Progenitor cell of endocrine pancreas (in vitro differentiated cells): ENCODE results near the gene RNF182. TPM values are rescaled to one million over a fixed set of nuclear protein-coding genes. Genes with fewer than 3 reads are reported as not detected.
A peak's percentile ranks its signal among the peaks of the same experiment; 100 is the strongest.

Experiments
- DNase-seq: peaks from one replicate; pipeline ENCODE4 v3.0.0; 2021; ENCODE audit warnings: low spot score; ENCODE audit not compliant: unreplicated experiment
- H3K27ac Mint-ChIP-seq: 2 replicates; pipeline ENCODE4 v1.8.0; 2021; ENCODE audit warnings: mild to moderate bottlenecking, moderate library complexity, mixed read lengths
- H3K27me3 Mint-ChIP-seq: 2 replicates; pipeline ENCODE4 v1.8.0; 2021; ENCODE audit warnings: mixed read lengths
- H3K36me3 Mint-ChIP-seq: 2 replicates; pipeline ENCODE4 v1.8.0; 2022; ENCODE audit warnings: mixed read lengths; ENCODE audit not compliant: insufficient read depth
- H3K4me1 Mint-ChIP-seq: 2 replicates; pipeline ENCODE4 v1.8.0; 2021; ENCODE audit warnings: low read depth, mixed read lengths
- H3K4me3 Mint-ChIP-seq: 2 replicates; pipeline ENCODE4 v1.8.0; 2021; ENCODE audit warnings: low read depth, mild to moderate bottlenecking, moderate library complexity, mixed read lengths
- H3K9me3 Mint-ChIP-seq: 2 replicates; pipeline ENCODE4 v1.8.0; 2021; ENCODE audit warnings: low read depth, mixed read lengths
- total RNA-seq: library from RNA; stranded (reverse); gene quantifications from 2 replicates; pipeline ENCODE4 v1.2.1, GENCODE V29; 2021
- TF ChIP-seq, protein P1 (sequence below): fragments of 200-600 bp; sonication (generic); IDR thresholded peaks from one replicate; pipeline ENCODE4 v1.5.0; 2021; ENCODE audit warnings: antibody characterized with exemption, mild to moderate bottlenecking; ENCODE audit not compliant: unreplicated experiment

Gene RNF182
- total RNA-seq, 1 donor from 2014 or later, result 1.9 TPM

DNA sequence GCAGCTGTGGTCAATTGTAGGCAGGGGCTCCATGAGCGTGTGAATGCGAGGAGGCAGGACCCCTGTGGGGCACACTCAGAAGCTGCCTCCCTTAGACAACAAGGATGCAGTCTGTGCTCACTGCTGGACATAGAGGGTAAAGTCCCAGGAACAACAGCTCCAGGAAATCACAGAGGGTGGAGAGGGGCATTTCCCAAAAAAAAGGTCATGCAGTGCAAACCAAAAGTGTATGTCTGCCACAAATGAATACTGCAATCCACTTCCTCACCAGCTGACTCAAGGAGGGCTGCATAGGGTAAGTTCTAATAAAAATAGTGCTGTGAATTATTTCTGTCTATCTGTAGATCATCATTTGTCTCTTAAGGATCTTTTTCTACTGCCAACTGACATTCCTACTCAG is 95.8 kb downstream of the RNF182 start:
- Mint-ChIP-seq H3K27ac (no peak overlapping the region), H3K9me3 (peaks cover 11% of the 10 kb centered on the region), H3K27me3 (peaks cover 40% of the 10 kb centered on the region), H3K4me1 (peaks cover 3% of the 10 kb centered on the region), H3K36me3 (no peaks in the 10 kb centered on the region), H3K4me3 (no peak overlapping the region)
- TF ChIP-seq, protein P1, sequence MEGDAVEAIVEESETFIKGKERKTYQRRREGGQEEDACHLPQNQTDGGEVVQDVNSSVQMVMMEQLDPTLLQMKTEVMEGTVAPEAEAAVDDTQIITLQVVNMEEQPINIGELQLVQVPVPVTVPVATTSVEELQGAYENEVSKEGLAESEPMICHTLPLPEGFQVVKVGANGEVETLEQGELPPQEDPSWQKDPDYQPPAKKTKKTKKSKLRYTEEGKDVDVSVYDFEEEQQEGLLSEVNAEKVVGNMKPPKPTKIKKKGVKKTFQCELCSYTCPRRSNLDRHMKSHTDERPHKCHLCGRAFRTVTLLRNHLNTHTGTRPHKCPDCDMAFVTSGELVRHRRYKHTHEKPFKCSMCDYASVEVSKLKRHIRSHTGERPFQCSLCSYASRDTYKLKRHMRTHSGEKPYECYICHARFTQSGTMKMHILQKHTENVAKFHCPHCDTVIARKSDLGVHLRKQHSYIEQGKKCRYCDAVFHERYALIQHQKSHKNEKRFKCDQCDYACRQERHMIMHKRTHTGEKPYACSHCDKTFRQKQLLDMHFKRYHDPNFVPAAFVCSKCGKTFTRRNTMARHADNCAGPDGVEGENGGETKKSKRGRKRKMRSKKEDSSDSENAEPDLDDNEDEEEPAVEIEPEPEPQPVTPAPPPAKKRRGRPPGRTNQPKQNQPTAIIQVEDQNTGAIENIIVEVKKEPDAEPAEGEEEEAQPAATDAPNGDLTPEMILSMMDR, result no peak
- no peak for DNase-seq

DNA sequence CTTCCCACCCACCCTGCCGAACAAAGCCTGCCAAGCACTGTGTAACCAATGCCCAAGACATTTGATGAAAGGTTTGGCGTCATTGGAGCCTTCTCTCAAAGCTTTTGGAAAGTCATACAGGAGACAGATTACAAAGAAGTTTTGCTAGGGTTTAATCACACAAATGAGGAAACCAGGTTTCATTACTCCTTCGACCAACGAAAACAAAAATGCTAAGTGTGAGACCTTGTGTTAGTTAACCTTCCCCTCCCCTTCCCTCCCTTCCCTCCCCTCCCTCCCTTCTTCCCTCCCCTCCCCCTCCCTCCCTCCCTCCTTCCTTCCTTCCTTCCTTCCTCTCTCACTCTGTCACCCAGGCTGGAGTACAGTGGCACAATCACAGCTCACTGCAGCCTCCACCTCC is 96.7 kb downstream of the RNF182 start:
- no peak for DNase-seq

DNA sequence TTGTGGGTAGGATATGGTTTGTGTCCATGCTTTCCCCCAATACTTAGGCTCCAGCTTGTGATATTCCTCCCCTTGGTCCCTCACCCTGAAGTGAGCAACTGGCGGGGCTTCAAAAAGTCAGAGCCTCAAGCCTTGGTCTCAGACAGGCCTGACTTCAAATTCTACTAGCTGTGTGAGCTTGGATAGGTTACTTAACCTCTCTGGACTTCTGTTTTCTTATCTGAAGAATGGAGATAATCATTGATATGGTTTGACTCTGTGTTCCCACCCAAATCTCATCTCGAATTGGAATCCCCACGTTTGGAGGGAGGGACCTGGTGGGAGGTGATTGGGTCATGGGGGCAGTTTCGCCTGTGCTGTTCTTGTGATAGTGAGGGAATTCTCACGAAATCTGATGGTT is 97.9 kb downstream of the RNF182 start:
- Mint-ChIP-seq H3K9me3 (peaks cover 11% of the 10 kb centered on the region), H3K4me1 (no peaks in the 10 kb centered on the region), H3K27ac (no peak overlapping the region), H3K27me3 (peaks cover 41% of the 10 kb centered on the region), H3K36me3 (no peaks in the 10 kb centered on the region), H3K4me3 (no peak overlapping the region)
- no peak for DNase-seq
- TF ChIP-seq, protein P1, result no peak

More for the DNA sequence above, 96.7 kb downstream of the RNF182 start:
- Mint-ChIP-seq H3K36me3 (no peaks in the 10 kb centered on the region), H3K27me3 (peaks cover 46% of the 10 kb centered on the region), H3K9me3 (peaks cover 11% of the 10 kb centered on the region), H3K27ac (no peak overlapping the region), H3K4me3 (no peak overlapping the region), H3K4me1 (peaks cover 3% of the 10 kb centered on the region)
- TF ChIP-seq, protein P1, result no peak

DNA sequence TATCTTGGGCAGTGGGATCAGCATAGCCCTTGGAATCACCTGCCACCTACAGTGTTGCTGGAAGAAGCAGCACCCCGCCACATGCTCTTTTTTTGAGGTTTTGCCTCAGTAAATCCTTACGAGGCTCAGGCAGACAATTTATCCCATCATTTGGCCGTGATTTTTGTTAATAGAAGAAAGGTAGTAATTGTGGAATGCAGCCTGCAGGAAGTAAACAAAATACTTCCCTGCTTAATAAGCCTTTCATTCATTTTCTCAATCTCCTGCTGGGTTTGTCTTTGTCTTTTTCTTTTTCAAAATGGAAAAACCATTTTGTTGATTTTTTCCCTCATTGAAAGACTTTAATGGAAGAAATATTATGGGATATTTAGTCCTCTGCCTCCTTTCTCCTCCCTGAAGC is 99.1 kb downstream of the RNF182 start:
- no peak for DNase-seq
- H3K4me1 Mint-ChIP-seq, result no peaks in the 10 kb centered on the region
- no peaks in the 10 kb centered on the region for H3K36me3 Mint-ChIP-seq
- H3K4me3 Mint-ChIP-seq, result no peak overlapping the region
- peak overlapping the region; percentile 32 for H3K27ac Mint-ChIP-seq
- TF ChIP-seq, protein P1, result no peak
- peaks cover 44% of the 10 kb centered on the region for H3K27me3 Mint-ChIP-seq
- H3K9me3 Mint-ChIP-seq, result peaks cover 6% of the 10 kb centered on the region

DNA sequence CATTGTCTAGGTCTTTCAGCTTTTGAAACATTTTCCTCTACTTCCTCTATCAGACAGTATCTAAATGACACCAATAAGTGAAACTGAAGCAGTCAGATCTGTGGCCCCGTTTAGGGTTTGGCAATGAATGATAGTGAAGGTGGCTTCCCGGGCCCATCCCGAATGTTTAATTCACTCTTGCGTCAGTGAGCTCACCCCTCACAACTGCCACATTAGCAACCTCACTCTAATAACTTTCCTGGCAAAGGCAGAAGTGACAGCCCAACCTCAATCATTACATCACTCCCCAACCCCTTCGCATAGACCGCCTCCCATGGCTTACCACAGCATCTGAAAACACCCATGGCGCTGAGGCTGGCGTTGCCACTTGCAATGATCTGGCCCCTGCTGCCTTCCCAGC is 100.4 kb downstream of the RNF182 start:
- Mint-ChIP-seq H3K27me3 (peaks cover 45% of the 10 kb centered on the region), H3K4me3 (no peak overlapping the region), H3K36me3 (no peaks in the 10 kb centered on the region), H3K9me3 (peaks cover 4% of the 10 kb centered on the region), H3K27ac (no peak overlapping the region), H3K4me1 (no peaks in the 10 kb centered on the region)
- TF ChIP-seq, protein P1, result no peak
- no peak for DNase-seq
